ENCODE measurements around the gene TMPRSS13. TPM values are rescaled to one million over a fixed set of nuclear protein-coding genes. Genes with fewer than 3 reads are reported as not detected.

Gene TMPRSS13
- polyA plus RNA-seq, 3 donors, result 0.17 to 2.4 (median 0.37) TPM

DNA sequence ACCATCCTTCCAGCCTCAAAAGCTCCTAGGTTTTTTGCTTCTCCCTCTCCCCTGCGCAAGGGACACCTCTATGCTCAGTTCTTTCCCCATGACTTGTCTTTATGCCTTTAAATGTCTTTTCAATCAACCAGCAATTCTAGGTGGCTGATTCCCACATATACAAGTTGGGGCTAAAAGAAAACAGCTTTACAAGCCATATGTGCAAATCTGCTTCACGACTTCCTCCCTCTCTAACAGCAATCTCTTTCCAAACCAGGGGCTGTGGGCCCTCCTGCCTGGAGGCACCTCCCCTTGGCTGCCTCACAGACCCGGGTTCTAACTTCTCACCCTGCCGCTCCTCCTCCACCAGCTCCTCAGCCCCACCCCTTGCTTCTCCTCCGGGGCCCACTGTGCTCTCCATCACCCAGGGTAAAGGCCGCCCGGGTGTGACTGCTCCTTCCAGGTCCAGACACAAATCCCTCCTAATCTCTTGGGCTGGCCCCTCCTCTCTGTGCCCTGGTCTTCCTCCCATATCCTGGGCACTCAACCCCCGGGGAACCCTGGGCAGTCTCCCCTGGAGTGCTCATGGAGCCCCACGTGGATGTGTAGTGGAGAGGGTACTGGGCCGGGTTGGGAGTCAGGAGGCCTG lies 14.1 kb downstream of the TMPRSS13 start:
- DNase-seq, result no peak
- intact Hi-C loops (cut with micrococcal nuclease), result no loop called here
- Histone ChIP-seq H3K4me2 (replicated peaks; ENCODE audit: extremely low read depth, low read length, poor library complexity, severe bottlenecking) (no peak overlapping the region), H3K36me3 (replicated peaks in 1 of 2; ENCODE audit: control insufficient read depth in 1 of 2, insufficient read depth in 2 of 2, low read length in 2 of 2) (no peaks in the 10 kb centered on the region), H3K79me2 (ENCODE audit: insufficient read depth, low read length) (no peaks in the 10 kb centered on the region), H4K20me1 (ENCODE audit: insufficient read depth, low read length) (no peaks in the 10 kb centered on the region), H3K27me3 (ENCODE audit: control insufficient read depth in 2 of 2, insufficient read depth in 2 of 2, low read length in 2 of 2) (no peaks in the 10 kb centered on the region), H3K4me1 (ENCODE audit: control insufficient read depth in 1 of 2, insufficient read depth in 2 of 2, low read length in 2 of 2) (peaks cover 3 to 9% of the 10 kb centered on the region in 2 donors), H3K9me3 (replicated peaks in 1 of 2; ENCODE audit: control insufficient read depth in 1 of 2, insufficient read depth in 1 of 2, low read length in 2 of 2) (no peaks in the 10 kb centered on the region), H3K4me3 (replicated peaks in 1 of 3; ENCODE audit: low read depth in 2 of 3, low read length in 3 of 3) (no peak overlapping the region), H3K9ac (ENCODE audit: insufficient read depth, low read length, poor library complexity, severe bottlenecking) (no peak overlapping the region), H2AFZ (ENCODE audit: insufficient read depth, low read depth, low read length, poor library complexity, severe bottlenecking) (no peak overlapping the region), H3K27ac (ENCODE audit: low read depth in 1 of 2, low read length in 2 of 2) (no peak overlapping the region)
- H3K4me1 Mint-ChIP-seq, result peaks cover 15% of the 10 kb centered on the region
- peaks cover 0 to under 1% of the 10 kb centered on the region in 2 donors for H3K36me3 Mint-ChIP-seq
- TF ChIP-seq, protein P1, sequence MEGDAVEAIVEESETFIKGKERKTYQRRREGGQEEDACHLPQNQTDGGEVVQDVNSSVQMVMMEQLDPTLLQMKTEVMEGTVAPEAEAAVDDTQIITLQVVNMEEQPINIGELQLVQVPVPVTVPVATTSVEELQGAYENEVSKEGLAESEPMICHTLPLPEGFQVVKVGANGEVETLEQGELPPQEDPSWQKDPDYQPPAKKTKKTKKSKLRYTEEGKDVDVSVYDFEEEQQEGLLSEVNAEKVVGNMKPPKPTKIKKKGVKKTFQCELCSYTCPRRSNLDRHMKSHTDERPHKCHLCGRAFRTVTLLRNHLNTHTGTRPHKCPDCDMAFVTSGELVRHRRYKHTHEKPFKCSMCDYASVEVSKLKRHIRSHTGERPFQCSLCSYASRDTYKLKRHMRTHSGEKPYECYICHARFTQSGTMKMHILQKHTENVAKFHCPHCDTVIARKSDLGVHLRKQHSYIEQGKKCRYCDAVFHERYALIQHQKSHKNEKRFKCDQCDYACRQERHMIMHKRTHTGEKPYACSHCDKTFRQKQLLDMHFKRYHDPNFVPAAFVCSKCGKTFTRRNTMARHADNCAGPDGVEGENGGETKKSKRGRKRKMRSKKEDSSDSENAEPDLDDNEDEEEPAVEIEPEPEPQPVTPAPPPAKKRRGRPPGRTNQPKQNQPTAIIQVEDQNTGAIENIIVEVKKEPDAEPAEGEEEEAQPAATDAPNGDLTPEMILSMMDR (IDR thresholded peaks at IDR 0.05), result no peak
- no peaks in the 10 kb centered on the region for H3K9me3 Mint-ChIP-seq
- peaks cover 1 to 7% (median 5%) of the 10 kb centered on the region in 3 donors for H3K27me3 Mint-ChIP-seq (ENCODE audit: low read depth in 3 of 3)
- H3K27ac Mint-ChIP-seq, result peak overlapping the region in 1 of 7 donors; percentile 4
- H3K4me3 Mint-ChIP-seq, result no peak overlapping the region
- WGBS (ENCODE audit: insufficient coverage), result 56% methylated on average over 10 of the region's 10 CpGs

DNA sequence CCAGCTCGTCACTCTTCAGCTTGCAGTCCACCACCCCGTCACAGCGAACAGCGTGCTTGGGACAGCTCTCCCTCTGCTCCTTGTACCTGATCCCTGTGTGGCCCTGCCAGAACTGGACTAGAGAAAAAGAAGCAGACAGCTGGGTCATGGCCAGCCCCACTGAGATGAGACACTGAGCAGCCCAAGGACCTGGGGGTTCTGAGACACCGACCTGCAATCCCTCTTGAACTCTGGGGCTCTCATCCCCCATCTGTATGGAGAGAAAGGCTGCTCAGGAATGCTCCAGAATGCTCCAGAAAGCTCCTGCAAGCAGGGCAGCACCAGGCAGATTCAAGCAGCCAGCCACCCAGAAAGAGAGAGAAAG lies 14.8 kb downstream of the TMPRSS13 start:
- H4K20me1 ChIP-seq (ENCODE audit: insufficient read depth, low read length), result no peaks in the 10 kb centered on the region
- no peak overlapping the region for H3K4me3 Mint-ChIP-seq
- no peak for DNase-seq
- H3K9ac ChIP-seq (ENCODE audit: insufficient read depth, low read length, poor library complexity, severe bottlenecking), result no peak overlapping the region
- H2AFZ ChIP-seq (ENCODE audit: insufficient read depth, low read depth, low read length, poor library complexity, severe bottlenecking), result no peak overlapping the region
- intact Hi-C loops (cut with micrococcal nuclease), result no loop called here
- no peak overlapping the region for H3K4me3 ChIP-seq (replicated peaks in 1 of 3; ENCODE audit: low read depth in 2 of 3, low read length in 3 of 3)
- peaks cover 2 to 7% (median 6%) of the 10 kb centered on the region in 3 donors for H3K27me3 Mint-ChIP-seq (ENCODE audit: low read depth in 3 of 3)
- no peaks in the 10 kb centered on the region for H3K79me2 ChIP-seq (ENCODE audit: insufficient read depth, low read length)
- H3K36me3 Mint-ChIP-seq, result peaks cover 0 to 1% of the 10 kb centered on the region in 2 donors
- TF ChIP-seq, protein P1 (IDR thresholded peaks at IDR 0.05), result no peak
- no peaks in the 10 kb centered on the region for H3K27me3 ChIP-seq (ENCODE audit: control insufficient read depth in 2 of 2, insufficient read depth in 2 of 2, low read length in 2 of 2)
- H3K36me3 ChIP-seq (replicated peaks in 1 of 2; ENCODE audit: control insufficient read depth in 1 of 2, insufficient read depth in 2 of 2, low read length in 2 of 2), result no peaks in the 10 kb centered on the region
- peaks cover 0 to 3% of the 10 kb centered on the region in 2 donors for H3K4me1 ChIP-seq (ENCODE audit: control insufficient read depth in 1 of 2, insufficient read depth in 2 of 2, low read length in 2 of 2)
- no peaks in the 10 kb centered on the region for H3K9me3 ChIP-seq (replicated peaks in 1 of 2; ENCODE audit: control insufficient read depth in 1 of 2, insufficient read depth in 1 of 2, low read length in 2 of 2)
- H3K9me3 Mint-ChIP-seq, result no peaks in the 10 kb centered on the region
- no peak overlapping the region for H3K4me2 ChIP-seq (replicated peaks; ENCODE audit: extremely low read depth, low read length, poor library complexity, severe bottlenecking)
- no peak overlapping the region for H3K27ac ChIP-seq (ENCODE audit: low read depth in 1 of 2, low read length in 2 of 2)
- 88% methylated on average over 4 of the region's 5 CpGs for WGBS (ENCODE audit: insufficient coverage)
- no peak overlapping the region for H3K27ac Mint-ChIP-seq
- peaks cover 9% of the 10 kb centered on the region for H3K4me1 Mint-ChIP-seq
